H1 (cell line): Measurements from ENCODE around the gene BAZ2B. TPM values are rescaled to one million over a fixed set of nuclear protein-coding genes. Genes with fewer than 3 reads are reported as not detected.

Experiments
- CHD7 ChIP-seq: fragments of 300-600 bp; sonication (generic); IDR thresholded peaks from 2 replicates; pipeline ENCODE4 v1.7.1; 2012; ENCODE audit warnings: low read length, moderate library complexity, mild to moderate bottlenecking, inconsistent platforms; ENCODE audit not compliant: insufficient replicate concordance
- CREB1 ChIP-seq: IDR thresholded peaks from 2 replicates; pipeline ENCODE4 v1.6.1; 2012; ENCODE audit warnings: inconsistent platforms
- EP300 ChIP-seq, 2 experiments: IDR thresholded peaks; 1 replicate in 1 of 2; 2 replicates in 1 of 2; pipeline ENCODE4 v1.6.1; 2011 to 2012; ENCODE audit warnings: low read depth in 2 of 2, low read length in 2 of 2, mild to moderate bottlenecking in 2 of 2, borderline replicate concordance in 1 of 2, inconsistent platforms in 1 of 2, moderate library complexity in 1 of 2
- EZH2 ChIP-seq: fragments of 200-600 bp; sonication (generic); IDR thresholded peaks from 2 replicates; pipeline ENCODE4 v1.7.1; 2012; ENCODE audit warnings: low read depth, mild to moderate bottlenecking, moderate library complexity, low read length, inconsistent platforms; ENCODE audit not compliant: severe bottlenecking
- HDAC6 ChIP-seq: IDR thresholded peaks from one replicate; pipeline ENCODE4 v1.7.1; 2012; ENCODE audit warnings: low read depth, mild to moderate bottlenecking, inconsistent platforms, low read length, moderate library complexity
- KDM1A ChIP-seq: fragments of 200-600, 300-600 bp; sonication (generic); IDR thresholded peaks from 2 replicates; pipeline ENCODE4 v1.7.1; 2016; ENCODE audit warnings: mild to moderate bottlenecking, low read length, borderline replicate concordance
- KDM5A ChIP-seq: fragments of 200-600 bp; IDR thresholded peaks from 2 replicates; pipeline ENCODE4 v1.7.1; 2012; ENCODE audit warnings: mild to moderate bottlenecking, low read length, inconsistent platforms, mixed read lengths
- SAP30 ChIP-seq: fragments of 300-600 bp; sonication (generic); IDR thresholded peaks from 2 replicates; pipeline ENCODE4 v1.7.1; 2012; ENCODE audit warnings: low read length, moderate library complexity, mild to moderate bottlenecking, inconsistent platforms; ENCODE audit not compliant: insufficient read depth, insufficient replicate concordance
- SIRT6 ChIP-seq: IDR thresholded peaks from one replicate; pipeline ENCODE4 v1.7.1; 2012; ENCODE audit warnings: low read length, inconsistent platforms
- polyA plus RNA-seq, 7 experiments: library from polyadenylated mRNA; depleted of rRNA in 3 of 7; stranded (reverse) in 5 of 7; unstranded in 2 of 7; fragments of >200 nt in 5 of 7; fragments of 200-250 nt in 2 of 7; gene quantifications; 1 replicate in 5 of 7; 2 replicates in 1 of 7; 4 replicates in 1 of 7; pipeline versions ENCODE4 v1.2.1 to v1.2.3, GENCODE V29; 2011 to 2013; ENCODE audit warnings: missing spikeins in 2 of 7, mixed read lengths in 2 of 7
- total RNA-seq: library from RNA; stranded (reverse); fragmentation: NEBNext Ultra II Directional; extraction: Animal tissue kit (Norgen Biotek cat#: 25700); gene quantifications from 2 replicates; pipeline ENCODE4 v1.2.1, GENCODE V29; 2021

BAZ2B gene
- total and polyA plus RNA-seq, 2 of the 8 experiments (the other 6 are each of a cell fraction or from before 2014, with no cell fraction given) = 15.2 to 46.3 TPM

DNA sequence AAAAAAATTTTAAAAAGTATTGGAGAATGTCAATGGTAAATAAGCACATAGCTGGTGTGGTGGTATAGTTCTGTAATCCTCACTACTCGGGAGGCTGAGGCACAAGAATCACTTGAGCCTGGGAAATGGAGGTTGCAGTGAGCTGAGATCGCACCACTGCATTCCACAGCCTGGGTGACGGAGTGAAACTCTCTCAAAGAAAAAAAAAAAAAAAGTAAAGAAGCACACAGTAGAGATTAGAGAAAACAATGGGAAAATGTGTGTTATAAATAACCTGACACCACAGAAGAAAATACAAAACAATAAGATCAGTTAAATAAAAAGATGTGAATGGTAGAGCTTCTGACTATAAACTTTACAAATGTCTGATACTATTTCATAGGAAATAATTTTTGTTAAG lies 166.2 kb downstream of the BAZ2B start (continued):
- no peak for TF ChIP-seq CHD7
- TF ChIP-seq EZH2 = no peak
- no peak for TF ChIP-seq KDM1A
- TF ChIP-seq KDM5A = no peak
- no peak for TF ChIP-seq SAP30
- TF ChIP-seq SIRT6 = no peak
- no peak for TF ChIP-seq CREB1
- no peak for TF ChIP-seq EP300 (IDR thresholded peaks at IDR 0.05; ENCODE audit: borderline replicate concordance in 1 of 2, low read depth in 2 of 2, low read length in 2 of 2)
- TF ChIP-seq HDAC6 = no peak
